Ovary (tissue), 9 donors: ENCODE measurements around the gene TRPC4. TPM values are rescaled to one million over a fixed set of nuclear protein-coding genes. Genes with fewer than 3 reads are reported as not detected.

Source experiments
- DNase-seq, 5 donors: peaks; one replicate each; pipeline ENCODE4 v3.0.0-alpha.2; 2019 to 2020
- H3K27ac ChIP-seq, 2 donors: fragments of 200-600 bp; one replicate each; pipeline versions ENCODE4 v1.5.1 to v1.8.0; 2019 to 2022
- H3K27me3 ChIP-seq: fragments of 200-600 bp; one replicate; pipeline ENCODE4 v1.8.0; 2022
- H3K36me3 ChIP-seq: fragments of 200-600 bp; sonication (generic); one replicate; pipeline ENCODE4 v1.5.1; 2019
- H3K4me1 ChIP-seq: one replicate; pipeline ENCODE4 v1.8.1; 2013; ENCODE audit warnings: mild to moderate bottlenecking, moderate library complexity; ENCODE audit not compliant: insufficient read depth
- H3K4me3 ChIP-seq: fragments of 200-600 bp; sonication (generic); one replicate; pipeline ENCODE4 v1.5.1; 2017
- H3K9me3 ChIP-seq, 2 donors: fragments of 200-600 bp in 1 of 2; sonication (generic) in 1 of 2; one replicate each; pipeline versions ENCODE4 v1.5.1 to v1.8.1; 2013 to 2019; ENCODE audit warnings: mild to moderate bottlenecking in 1 of 2, moderate library complexity in 1 of 2
- CTCF ChIP-seq, 3 donors: fragments of 450-650 bp in 2 of 3; fragments of 200-600 bp in 1 of 3; IDR thresholded peaks; one replicate each; pipeline versions ENCODE4 v1.5.1 to v1.8.0; 2016 to 2022; ENCODE audit warnings: antibody characterized with exemption in 3 of 3, mild to moderate bottlenecking in 1 of 3
- EP300 ChIP-seq: sonication (generic); formaldehyde crosslinking; IDR thresholded peaks from one replicate; pipeline ENCODE4 v1.6.1; 2017; ENCODE audit warnings: antibody characterized with exemption
- POLR2A ChIP-seq: fragments of 450-650 bp; IDR thresholded peaks from one replicate; pipeline ENCODE4 v1.6.1; 2017; ENCODE audit warnings: antibody characterized with exemption, mild to moderate bottlenecking, moderate library complexity
- WGBS, 3 donors: extraction: QIAGEN DNeasy Blood & Tissue Kit in 1 of 3; methylation state at CpG; one replicate each; pipeline versions ENCODE4 v1.1.5 to v1.1.7; 2013 to 2017; 5-methylcytosine and 5-hydroxymethylcytosine counted together
- intact Hi-C, 4 donors: fragments of 100-400 bp; cut with DNase I; formaldehyde crosslinking; loops; one replicate each; pipeline versions ENCODE4 v1.11.0 to v1.15.1; 2022 to 2023
- polyA plus RNA-seq, 2 donors: library from polyadenylated mRNA; stranded (reverse); fragments of 200-250 nt in 1 of 2; fragments of 350-450 nt in 1 of 2; fragmentation: Illumina TruSeq in 1 of 2; extraction: RNeasy Lipid Tissue Mini Kit (QIAGEN cat#74804) in 1 of 2; gene quantifications; one replicate each; pipeline ENCODE4 v1.2.3, GENCODE V29; 2013 to 2014
- total RNA-seq, 7 donors: library from RNA; depleted of rRNA in 2 of 7; stranded (reverse); fragments of >200 nt in 2 of 7; fragmentation: NEBNext Ultra II Directional in 3 of 7; extraction: Animal tissue kit (Norgen Biotek cat#: 25700) in 3 of 7; gene quantifications; one replicate each; pipeline versions ENCODE4 v1.1.0 to v1.2.4, GENCODE V29; 2016 to 2023
- donor health status: DM: no; HTN: no; CAD: no; lungs with moderate emphysema.
- donor health status: DM: no; HTN: no; CAD: no.
- donor health status: Bipolar disorder and iron deficiency.
- donor health status: DM: yes; HTN: yes; CAD: no.
- donor health status: DM: no; HTN: no; CAD: no.
- donor health status: DM: yes; HTN: yes; CAD: no.

The TRPC4 gene
- total and polyA plus RNA-seq, 9 donors: 1.4 to 5.5 (median 3.6) TPM

DNA sequence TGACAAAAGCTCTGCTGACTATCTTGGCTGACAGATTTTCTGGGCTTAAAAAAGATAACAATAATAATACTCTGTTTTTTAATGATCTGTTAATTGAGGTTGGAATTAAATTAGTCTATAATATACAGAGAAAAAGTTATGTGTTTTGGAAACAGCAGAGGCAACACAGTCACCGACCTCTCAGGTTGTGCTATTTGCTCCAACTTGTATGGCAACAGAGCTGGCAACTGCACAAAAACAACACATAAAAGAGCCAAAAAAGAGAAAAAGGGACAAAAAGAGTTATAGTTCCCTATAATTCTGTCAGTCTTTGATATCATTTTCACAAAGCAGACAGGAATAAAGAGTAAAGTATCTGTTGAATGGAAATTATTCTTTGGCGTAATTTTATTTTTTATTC is 168.7 kb downstream of the TRPC4 start:
- Histone ChIP-seq H3K9me3 (no peaks in the 10 kb centered on the region), H3K27me3 (no peaks in the 10 kb centered on the region), H3K27ac (no peak overlapping the region), H3K4me3 (no peak overlapping the region), H3K36me3 (no peaks in the 10 kb centered on the region), H3K4me1 (no peaks in the 10 kb centered on the region)
- DNase-seq: no peak
- intact Hi-C loops: no loop called here
- 56 to 59% (median 57%) methylated on average over 2 of the region's 2 CpGs for WGBS, 3 donors
- TF ChIP-seq POLR2A: no peak
- TF ChIP-seq EP300: no peak
- no peak for TF ChIP-seq CTCF (IDR thresholded peaks at IDR 0.05)

DNA sequence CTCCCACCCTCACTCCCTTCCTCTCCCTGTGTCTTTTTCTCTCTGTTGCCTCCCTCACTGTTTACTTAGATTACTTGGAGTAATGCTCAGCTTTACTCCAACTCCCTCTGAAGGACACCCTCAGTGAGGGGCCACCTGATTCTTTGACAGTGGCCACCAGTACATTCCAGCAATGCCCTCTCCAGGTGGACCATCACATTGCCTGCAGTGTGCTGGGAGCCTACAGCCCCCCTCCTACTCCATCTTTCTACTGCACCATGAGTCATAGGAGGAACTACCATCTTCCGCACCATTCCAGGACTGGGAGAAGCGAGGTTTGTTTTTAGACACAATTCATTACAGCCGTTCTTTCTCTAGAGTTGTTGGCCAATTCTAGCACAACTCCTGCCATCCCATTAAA is 174.4 kb downstream of the TRPC4 start:
- H3K9me3 ChIP-seq: no peaks in the 10 kb centered on the region
- 92 to 97% (median 96%) methylated on average over 3 of the region's 3 CpGs for WGBS, 3 donors
- H3K36me3 ChIP-seq: no peaks in the 10 kb centered on the region
- DNase-seq: no peak
- H3K4me1 ChIP-seq: no peaks in the 10 kb centered on the region
- intact Hi-C loops: no loop called here
- TF ChIP-seq EP300 (no peak), CTCF (IDR thresholded peaks at IDR 0.05) (no peak), POLR2A (no peak)
- H3K27me3 ChIP-seq: no peaks in the 10 kb centered on the region
- H3K27ac ChIP-seq: no peak overlapping the region
- H3K4me3 ChIP-seq: no peak overlapping the region

- Histone ChIP-seq H3K4me1 (no peaks in the 10 kb centered on the region), H3K9me3 (no peaks in the 10 kb centered on the region), H3K27ac (no peak overlapping the region), H3K27me3 (no peaks in the 10 kb centered on the region), H3K4me3 (no peak overlapping the region), H3K36me3 (no peaks in the 10 kb centered on the region)
- intact Hi-C loops: no loop called here
- WGBS, 3 donors: 95 to 99% (median 96%) methylated on average over 5 of the region's 5 CpGs
- no peak for TF ChIP-seq POLR2A
- TF ChIP-seq CTCF (IDR thresholded peaks at IDR 0.05): no peak
- no peak for TF ChIP-seq EP300
- DNase-seq: no peak
Observed at GRCh38 chr13:37690361-37690760, 179.2 kb downstream of the TRPC4 start.

DNA sequence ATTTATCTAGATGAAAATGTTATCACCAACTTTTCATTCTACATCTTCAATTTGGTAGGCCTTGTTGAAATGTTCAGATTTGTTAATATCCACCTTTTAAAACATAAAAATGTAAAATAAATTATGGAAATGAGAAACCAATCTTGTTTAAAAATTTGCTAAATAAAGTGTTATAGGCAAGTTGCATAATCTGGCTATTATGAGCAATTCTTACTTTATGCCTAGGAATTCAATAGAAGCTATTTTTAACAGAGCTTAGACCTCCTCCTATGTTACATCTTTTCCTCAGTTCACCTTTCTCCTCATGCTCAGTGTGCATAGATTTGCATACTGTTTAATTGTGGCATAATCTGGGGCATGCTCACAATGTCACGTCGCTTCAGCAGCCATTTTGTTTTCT is 183.1 kb downstream of the TRPC4 start:
- intact Hi-C loops: no loop called here
- no peaks in the 10 kb centered on the region for H3K9me3 ChIP-seq
- H3K4me3 ChIP-seq: no peak overlapping the region
- no peak overlapping the region for H3K27ac ChIP-seq
- peaks cover 4% of the 10 kb centered on the region for H3K4me1 ChIP-seq
- no peak for DNase-seq
- no peaks in the 10 kb centered on the region for H3K27me3 ChIP-seq
- no peaks in the 10 kb centered on the region for H3K36me3 ChIP-seq
- TF ChIP-seq CTCF (IDR thresholded peaks at IDR 0.05) (no peak), POLR2A (no peak), EP300 (no peak)
- WGBS, 3 donors: 94 to 100% (median 98%) methylated on average over 2 of the region's 2 CpGs

DNA sequence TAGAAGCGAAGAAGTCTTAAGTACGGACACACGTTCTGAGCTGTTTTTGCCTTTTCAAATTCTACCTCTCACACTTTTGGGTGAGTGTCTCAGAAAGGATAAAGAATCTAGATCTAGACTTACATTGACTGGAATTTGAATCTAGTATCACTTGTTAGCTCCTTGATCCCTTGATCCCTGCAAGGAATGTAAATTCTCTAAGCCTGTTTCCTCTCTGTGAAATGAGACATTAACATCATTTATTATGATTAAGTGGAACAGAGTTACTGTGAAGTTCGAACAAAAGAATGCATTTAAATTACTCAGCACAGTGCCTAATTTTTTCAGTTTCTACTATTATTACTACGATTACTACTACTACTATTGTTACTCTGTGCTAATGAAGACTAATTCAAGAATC is 184.4 kb downstream of the TRPC4 start:
- intact Hi-C loops: no loop called here
- H3K4me1 ChIP-seq: peaks cover 4% of the 10 kb centered on the region
- H3K27me3 ChIP-seq: no peaks in the 10 kb centered on the region
- no peak overlapping the region for H3K27ac ChIP-seq
- DNase-seq: no peak
- no peaks in the 10 kb centered on the region for H3K36me3 ChIP-seq
- no peak overlapping the region for H3K4me3 ChIP-seq
- 76 to 79% (median 79%) methylated on average over 5 of the region's 5 CpGs for WGBS, 3 donors
- no peaks in the 10 kb centered on the region for H3K9me3 ChIP-seq
- TF ChIP-seq CTCF (IDR thresholded peaks at IDR 0.05): no peak
- TF ChIP-seq EP300: no peak
